Measurements from ENCODE around the gene TOPORS.

TOPORS gene

GRCh38 chr9:32596096-32596865, 43.9 kb upstream of the TOPORS start:
- H3K9ac ChIP-seq (ENCODE audit: low read length) = no peak overlapping the region
- no peak overlapping the region for H3K4me2 ChIP-seq (ENCODE audit: low read depth, low read length)
- H2AFZ ChIP-seq (ENCODE audit: low read length) = no peak overlapping the region
- no peak overlapping the region for H3K4me3 ChIP-seq (ENCODE audit: low read length)
- H3K27me3 ChIP-seq (replicated peaks; ENCODE audit: insufficient read depth, low read length) = no peaks in the 10 kb centered on the region
- H3K27ac ChIP-seq (ENCODE audit: low read length) = no peak overlapping the region
- no peaks in the 10 kb centered on the region for H3F3A ChIP-seq (ENCODE audit: insufficient read depth, low read length)
- H3K4me1 ChIP-seq (ENCODE audit: low read length) = no peaks in the 10 kb centered on the region
- no peaks in the 10 kb centered on the region for H4K20me1 ChIP-seq (ENCODE audit: insufficient read depth, low read length)
- no peak for DNase-seq
- no peaks in the 10 kb centered on the region for H3K79me2 ChIP-seq (ENCODE audit: low read length)
- no peaks in the 10 kb centered on the region for H3K9me2 ChIP-seq (replicated peaks; ENCODE audit: insufficient read depth, low read length)
- H3K36me3 ChIP-seq (replicated peaks; ENCODE audit: insufficient read depth, low read length) = no peaks in the 10 kb centered on the region
- H3K9me3 ChIP-seq (replicated peaks; ENCODE audit: insufficient read depth, low read length) = no peaks in the 10 kb centered on the region
- TF ChIP-seq EZH2 (optimal IDR thresholded peaks at IDR 0.05; ENCODE audit: low read depth, low read length) (no peak), EZH2phosphoT487 (IDR thresholded peaks at IDR 0.05; ENCODE audit: low read length) (no peak), CTCF (IDR thresholded peaks at IDR 0.05; ENCODE audit: low read length) (no peak)

- no peak overlapping the region for H3K9ac ChIP-seq (ENCODE audit: low read length)
- 0 out of 2 replicates have a peak, but pooled peaks cover 6% of the 10 kb centered on the region for H3K4me1 ChIP-seq (ENCODE audit: low read length)
- no peak overlapping the region for H3K27ac ChIP-seq (ENCODE audit: low read length)
- H3F3A ChIP-seq (ENCODE audit: insufficient read depth, low read length) = peaks cover 3% of the 10 kb centered on the region; the same call in 1 of the 2 replicates
- H4K20me1 ChIP-seq (ENCODE audit: insufficient read depth, low read length) = no peaks in the 10 kb centered on the region
- no peak for DNase-seq
- H3K9me3 ChIP-seq (replicated peaks; ENCODE audit: insufficient read depth, low read length) = no peaks in the 10 kb centered on the region
- no peaks in the 10 kb centered on the region for H3K79me2 ChIP-seq (ENCODE audit: low read length)
- no peak overlapping the region for H2AFZ ChIP-seq (ENCODE audit: low read length)
- no peaks in the 10 kb centered on the region for H3K36me3 ChIP-seq (replicated peaks; ENCODE audit: insufficient read depth, low read length)
- no peaks in the 10 kb centered on the region for H3K9me2 ChIP-seq (replicated peaks; ENCODE audit: insufficient read depth, low read length)
- no peak for TF ChIP-seq CTCF (IDR thresholded peaks at IDR 0.05; ENCODE audit: low read length)
- no peak for TF ChIP-seq EZH2 (optimal IDR thresholded peaks at IDR 0.05; ENCODE audit: low read depth, low read length)
- TF ChIP-seq EZH2phosphoT487 (IDR thresholded peaks at IDR 0.05; ENCODE audit: low read length) = no peak
- no peaks in the 10 kb centered on the region for H3K27me3 ChIP-seq (replicated peaks; ENCODE audit: insufficient read depth, low read length)
- no peak overlapping the region for H3K4me2 ChIP-seq (ENCODE audit: low read depth, low read length)
- no peak overlapping the region for H3K4me3 ChIP-seq (ENCODE audit: low read length)
Measured at GRCh38 chr9:32590898-32591297, 38.5 kb upstream of the TOPORS start.

GRCh38 chr9:32590476-32590875, 38.1 kb upstream of the TOPORS start:
- Histone ChIP-seq H3K36me3 (replicated peaks; ENCODE audit: insufficient read depth, low read length) (no peaks in the 10 kb centered on the region), H3K79me2 (ENCODE audit: low read length) (no peaks in the 10 kb centered on the region), H3F3A (ENCODE audit: insufficient read depth, low read length) (peaks cover 3% of the 10 kb centered on the region; the same call in 1 of the 2 replicates), H2AFZ (ENCODE audit: low read length) (no peak overlapping the region), H4K20me1 (ENCODE audit: insufficient read depth, low read length) (no peaks in the 10 kb centered on the region), H3K9me3 (replicated peaks; ENCODE audit: insufficient read depth, low read length) (no peaks in the 10 kb centered on the region), H3K27me3 (replicated peaks; ENCODE audit: insufficient read depth, low read length) (no peaks in the 10 kb centered on the region), H3K4me2 (ENCODE audit: low read depth, low read length) (no peak overlapping the region), H3K4me3 (ENCODE audit: low read length) (no peak overlapping the region), H3K27ac (ENCODE audit: low read length) (no peak overlapping the region), H3K9me2 (replicated peaks; ENCODE audit: insufficient read depth, low read length) (no peaks in the 10 kb centered on the region), H3K4me1 (ENCODE audit: low read length) (0 out of 2 replicates have a peak, but pooled peaks cover 6% of the 10 kb centered on the region), H3K9ac (ENCODE audit: low read length) (no peak overlapping the region)
- DNase-seq = no peak
- TF ChIP-seq CTCF (IDR thresholded peaks at IDR 0.05; ENCODE audit: low read length) (no peak), EZH2 (optimal IDR thresholded peaks at IDR 0.05; ENCODE audit: low read depth, low read length) (no peak), EZH2phosphoT487 (IDR thresholded peaks at IDR 0.05; ENCODE audit: low read length) (no peak)

Measured in MM.1S (cell line).